NCI-H128 (cell line): Measurements from ENCODE around the gene B4GALNT1.
"Not testable (repeated sequence)": the region's sequence is repeated elsewhere in the genome, so short reads cannot be mapped to it uniquely, and the experiment has no call there.

Experiments
- DNase-seq: peaks from one replicate; lab custom pipeline; 2025; ENCODE audit not compliant: unreplicated experiment; lab: John Stamatoyannopoulos, UW

Gene B4GALNT1

DNA sequence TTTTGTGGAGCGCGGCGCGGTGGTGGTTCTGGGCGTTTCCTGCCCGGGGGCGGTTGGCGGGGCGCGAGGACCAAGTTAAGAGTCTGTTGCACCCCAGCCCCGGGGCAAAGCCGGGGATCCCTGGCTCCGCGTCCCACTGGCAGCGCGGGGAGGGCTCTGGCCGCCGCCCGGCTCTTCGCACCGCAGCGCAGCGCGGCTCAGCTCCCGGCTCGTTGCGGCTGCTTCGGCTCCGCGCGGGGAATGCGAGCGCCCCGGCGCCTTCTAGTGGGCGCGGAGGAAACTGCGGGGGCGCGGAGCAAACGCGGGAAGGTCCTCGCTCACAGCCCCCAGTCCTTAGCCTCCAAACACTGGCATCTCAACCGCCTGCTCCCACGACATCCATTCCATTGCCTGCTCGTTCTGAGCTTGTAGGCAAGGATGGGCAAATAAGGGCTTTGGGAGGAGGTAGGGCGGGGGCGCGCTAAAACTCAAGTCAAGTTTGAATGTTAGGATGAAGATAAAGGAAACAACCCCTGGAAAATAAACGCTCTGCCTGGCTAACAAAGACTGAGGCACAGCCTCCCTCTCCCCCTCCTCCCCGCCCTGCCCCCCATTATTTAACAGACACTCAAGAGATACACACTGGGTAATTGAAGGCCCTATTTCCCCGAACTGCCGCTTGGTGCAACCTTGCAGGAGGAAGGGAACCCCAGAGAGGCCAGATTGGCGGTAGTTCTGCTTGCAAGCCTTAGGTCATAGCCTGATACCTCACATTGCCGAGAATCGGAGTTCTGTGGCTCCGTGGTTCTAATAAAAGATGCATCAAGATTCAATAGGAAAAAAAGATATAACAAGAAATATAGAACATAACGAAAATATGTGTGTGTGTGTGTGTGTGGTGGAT lies at the start of gene B4GALNT1:
Gene B4GALNT1, minus strand, starts transcription at position 244 of the 883 bp plus-strand sequence. CDS start 1,069 bp downstream, outside the sequence.
- DNase-seq: peak; percentile 61

DNA sequence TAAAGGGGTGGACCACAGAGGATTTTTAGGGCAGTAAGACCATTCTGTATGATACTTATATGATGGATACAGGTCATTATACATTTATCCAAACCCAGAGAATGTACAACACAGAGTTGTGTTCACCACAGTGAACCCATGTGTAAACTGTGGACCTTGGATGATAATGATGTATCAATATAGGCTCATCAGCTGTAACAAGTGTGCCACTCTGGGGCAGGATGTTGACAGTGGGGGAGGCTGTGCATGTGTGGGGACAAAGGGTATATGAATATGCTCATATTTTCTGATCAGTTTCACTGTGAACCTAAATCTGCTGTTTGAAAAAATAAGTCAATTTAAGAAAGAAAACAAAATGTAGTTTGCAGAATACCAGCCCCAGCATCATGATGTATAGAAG lies 46.7 kb upstream of the B4GALNT1 start:
- no peak for DNase-seq

DNA sequence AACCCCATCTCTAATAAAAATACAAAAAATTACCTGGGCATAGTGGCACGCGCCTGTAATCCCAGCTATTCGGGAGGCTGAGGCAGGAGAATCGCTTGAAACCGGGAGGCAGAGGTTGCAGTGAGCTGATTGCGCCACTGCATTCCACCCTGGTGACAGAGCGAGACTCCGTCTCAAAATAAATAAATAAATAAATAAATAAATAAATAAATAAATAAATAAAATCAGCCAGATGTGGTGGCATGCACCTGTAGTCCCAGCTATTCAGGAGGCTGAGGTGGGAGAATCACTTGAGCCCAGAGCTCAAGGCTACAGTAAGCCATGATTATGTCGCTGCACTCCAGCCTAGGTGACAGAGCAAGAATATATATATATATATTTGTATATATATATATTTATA lies 44.9 kb upstream of the B4GALNT1 start:
- not testable (repeated sequence) for DNase-seq

- DNase-seq: no peak
Observed at GRCh38 chr12:57674691-57675090, 41.7 kb upstream of the B4GALNT1 start.

DNA sequence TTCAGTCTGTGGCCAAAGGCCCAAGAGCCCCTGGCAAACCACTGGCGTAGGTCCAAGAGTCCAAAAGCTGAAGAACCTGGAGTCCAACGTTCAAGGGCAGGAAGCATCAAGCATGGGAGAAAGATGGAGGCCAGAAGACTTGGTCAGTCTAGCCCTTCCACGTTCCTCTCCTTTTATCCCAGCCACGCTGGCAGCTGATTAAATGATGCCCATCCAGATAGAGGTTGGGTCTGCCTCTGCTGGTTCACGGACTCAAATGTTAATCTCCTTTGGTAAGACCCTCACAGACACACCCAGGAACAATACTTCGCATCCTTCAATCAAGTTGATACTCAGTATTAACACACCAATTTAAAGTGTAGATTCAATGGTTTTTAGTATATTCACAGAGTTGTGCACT lies 39.8 kb upstream of the B4GALNT1 start:
- DNase-seq: no peak

- not testable (repeated sequence) for DNase-seq
Observed at GRCh38 chr12:57671811-57672210, 38.8 kb upstream of the B4GALNT1 start.

GRCh38 chr12:57669691-57670090 lies 36.7 kb upstream of the B4GALNT1 start:
- DNase-seq: not testable (repeated sequence)

GRCh38 chr12:57666897-57667296 lies 33.9 kb upstream of the B4GALNT1 start:
- DNase-seq: no peak

GRCh38 chr12:57665066-57665820 lies 32.2 kb upstream of the B4GALNT1 start:
- not testable (repeated sequence) for DNase-seq

- DNase-seq: no peak
Observed at GRCh38 chr12:57661376-57661775, 28.4 kb upstream of the B4GALNT1 start.

GRCh38 chr12:57658890-57659289 lies 25.9 kb upstream of the B4GALNT1 start:
- no peak for DNase-seq

DNA sequence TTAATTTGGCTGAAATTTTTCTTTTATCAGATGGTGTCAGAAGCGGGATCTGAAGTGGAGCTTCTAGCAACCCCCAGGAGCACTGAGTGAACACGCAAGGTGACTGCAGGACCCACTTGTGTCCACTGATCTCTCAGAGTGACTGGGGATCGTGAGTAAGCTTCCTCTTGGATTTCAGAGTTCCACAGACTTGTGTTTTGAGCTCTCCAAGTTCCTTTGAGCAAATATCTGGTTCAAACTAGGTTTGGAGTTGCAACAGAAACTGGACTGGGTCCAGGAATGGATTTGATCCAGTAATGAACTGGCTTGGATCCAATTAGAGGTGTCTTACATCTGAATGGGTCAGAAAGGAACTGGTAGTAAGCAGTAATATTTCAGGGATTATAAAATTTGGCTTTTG lies 24.7 kb upstream of the B4GALNT1 start:
- no peak for DNase-seq

DNA sequence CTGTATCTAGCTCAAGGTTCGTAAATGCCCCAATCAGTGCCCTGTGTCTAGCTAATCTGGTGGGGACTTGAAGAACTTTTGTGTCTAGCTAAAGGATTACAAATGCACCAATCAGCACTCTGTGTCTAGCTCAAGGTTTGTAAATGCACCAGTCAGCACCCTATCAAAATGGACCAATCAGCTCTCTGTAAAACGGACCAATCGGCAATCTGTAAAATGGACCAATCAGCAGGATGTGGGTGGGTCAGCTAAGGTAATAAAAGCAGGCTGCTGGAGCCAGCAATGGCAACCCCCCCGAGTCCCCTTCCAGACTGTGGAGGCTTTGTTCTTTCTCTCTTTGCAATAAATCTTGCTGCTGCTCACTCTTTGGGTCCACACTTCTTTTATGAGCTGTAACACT lies 23.4 kb upstream of the B4GALNT1 start:
- not testable (repeated sequence) for DNase-seq

GRCh38 chr12:57655541-57656240 lies 22.7 kb upstream of the B4GALNT1 start:
- no peak for DNase-seq

GRCh38 chr12:57654042-57654441 lies 21.0 kb upstream of the B4GALNT1 start:
- no peak for DNase-seq

DNA sequence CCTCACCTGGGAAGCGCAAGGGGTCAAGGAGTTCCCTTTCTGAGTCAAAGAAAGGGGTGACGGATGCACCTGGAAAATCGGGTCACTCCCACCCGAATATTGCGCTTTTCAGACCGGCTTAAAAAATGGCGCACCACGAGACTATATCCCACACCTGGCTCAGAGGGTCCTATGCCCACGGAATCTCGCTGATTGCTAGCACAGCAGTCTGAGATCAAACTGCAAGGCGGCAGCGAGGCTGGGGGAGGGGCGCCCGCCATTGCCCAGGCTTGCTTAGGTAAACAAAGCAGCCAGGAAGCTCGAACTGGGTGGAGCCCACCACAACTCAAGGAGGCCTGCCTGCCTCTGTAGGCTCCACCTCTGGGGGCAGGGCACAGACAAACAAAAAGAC lies 13.7 kb upstream of the B4GALNT1 start:
- not testable (repeated sequence) for DNase-seq

GRCh38 chr12:57645990-57646658 lies 13.1 kb upstream of the B4GALNT1 start:
- DNase-seq: not testable (repeated sequence)

- DNase-seq: no peak
Observed at GRCh38 chr12:57641699-57642442, 8.9 kb upstream of the B4GALNT1 start.

GRCh38 chr12:57640175-57641042 lies 7.4 kb upstream of the B4GALNT1 start:
- no peak for DNase-seq
